Dedifferentiated amniotic fluid mesenchymal stem cell (primary cell): ENCODE results near the gene IL32.

ENCODE experiments used
- DNase-seq: peaks from one replicate; pipeline ENCODE4 v3.0.0-alpha.2; 2016; ENCODE audit errors: extremely low spot score

IL32 gene

GRCh38 chr16:3089717-3090592 lies 24.5 kb downstream of the IL32 start:
- DNase-seq, result no peak

DNA sequence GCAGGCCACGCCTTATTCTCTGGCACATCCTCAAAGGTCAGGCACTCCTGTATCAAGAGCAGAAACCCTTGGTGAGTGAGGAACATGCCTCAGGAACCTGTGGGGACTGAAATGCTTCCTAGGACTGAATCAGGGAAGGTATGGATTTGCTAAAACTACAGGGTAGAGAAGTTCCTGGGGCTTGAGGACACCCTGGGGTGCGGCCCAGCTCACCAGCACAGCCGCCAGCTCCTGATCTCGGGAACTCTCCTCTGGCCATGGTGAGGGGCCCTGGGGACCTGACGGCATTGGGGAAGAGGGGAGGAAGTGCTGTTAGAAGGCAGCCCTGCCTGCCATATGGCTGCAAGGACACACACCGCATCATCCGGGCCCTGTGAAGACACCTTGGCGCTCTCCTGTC lies 26.1 kb downstream of the IL32 start:
- no peak for DNase-seq

DNA sequence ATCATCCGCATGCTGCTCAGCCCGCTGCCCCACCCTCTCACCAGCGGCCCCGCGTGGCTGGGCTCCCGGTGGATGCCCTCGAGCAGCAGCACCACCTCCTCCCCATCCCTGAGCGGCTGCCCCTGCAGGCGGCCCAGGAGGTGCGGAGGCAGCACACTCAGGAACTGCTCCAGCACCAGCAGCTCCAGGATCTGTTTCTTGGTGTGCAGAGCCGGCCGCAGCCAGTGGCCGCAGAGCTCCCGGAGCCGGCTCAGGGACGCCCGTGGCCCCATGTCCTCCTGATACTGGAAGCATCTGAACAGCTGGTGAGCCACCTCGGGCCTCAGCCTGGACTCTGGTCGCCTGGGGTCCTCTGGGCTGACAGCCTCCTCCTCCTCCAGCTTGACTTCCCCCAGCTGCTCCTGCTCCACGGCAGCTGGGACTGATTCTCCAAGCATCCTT lies 27.1 kb downstream of the IL32 start:
- no peak for DNase-seq

- DNase-seq, result no peak
These were observed 29.0 kb downstream of the IL32 start for GRCh38 chr16:3094289-3095027.

DNA sequence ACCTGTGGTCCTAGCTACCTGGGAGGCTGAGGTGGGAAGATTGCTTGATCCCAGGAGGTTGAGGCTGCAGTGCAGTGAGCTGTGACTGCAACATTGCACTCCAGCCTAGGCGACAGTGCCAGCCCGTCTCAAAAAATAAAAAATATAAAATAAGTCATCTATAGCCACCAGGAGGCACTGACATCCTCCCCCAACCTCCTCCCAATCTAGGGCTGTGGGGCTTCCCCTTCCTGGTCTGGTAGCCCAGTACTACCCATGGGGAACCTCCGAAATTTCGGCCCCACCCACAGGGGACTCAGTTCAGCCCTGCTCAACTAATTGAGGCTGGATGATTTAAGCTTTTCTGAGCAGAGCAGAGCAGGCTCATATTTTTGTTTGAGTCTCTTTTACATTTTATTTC lies 30.4 kb downstream of the IL32 start:
- DNase-seq, result no peak

- no peak for DNase-seq
These were observed 30.9 kb downstream of the IL32 start for GRCh38 chr16:3096362-3096761.

GRCh38 chr16:3097266-3097665 lies 31.8 kb downstream of the IL32 start:
- DNase-seq, result no peak

DNA sequence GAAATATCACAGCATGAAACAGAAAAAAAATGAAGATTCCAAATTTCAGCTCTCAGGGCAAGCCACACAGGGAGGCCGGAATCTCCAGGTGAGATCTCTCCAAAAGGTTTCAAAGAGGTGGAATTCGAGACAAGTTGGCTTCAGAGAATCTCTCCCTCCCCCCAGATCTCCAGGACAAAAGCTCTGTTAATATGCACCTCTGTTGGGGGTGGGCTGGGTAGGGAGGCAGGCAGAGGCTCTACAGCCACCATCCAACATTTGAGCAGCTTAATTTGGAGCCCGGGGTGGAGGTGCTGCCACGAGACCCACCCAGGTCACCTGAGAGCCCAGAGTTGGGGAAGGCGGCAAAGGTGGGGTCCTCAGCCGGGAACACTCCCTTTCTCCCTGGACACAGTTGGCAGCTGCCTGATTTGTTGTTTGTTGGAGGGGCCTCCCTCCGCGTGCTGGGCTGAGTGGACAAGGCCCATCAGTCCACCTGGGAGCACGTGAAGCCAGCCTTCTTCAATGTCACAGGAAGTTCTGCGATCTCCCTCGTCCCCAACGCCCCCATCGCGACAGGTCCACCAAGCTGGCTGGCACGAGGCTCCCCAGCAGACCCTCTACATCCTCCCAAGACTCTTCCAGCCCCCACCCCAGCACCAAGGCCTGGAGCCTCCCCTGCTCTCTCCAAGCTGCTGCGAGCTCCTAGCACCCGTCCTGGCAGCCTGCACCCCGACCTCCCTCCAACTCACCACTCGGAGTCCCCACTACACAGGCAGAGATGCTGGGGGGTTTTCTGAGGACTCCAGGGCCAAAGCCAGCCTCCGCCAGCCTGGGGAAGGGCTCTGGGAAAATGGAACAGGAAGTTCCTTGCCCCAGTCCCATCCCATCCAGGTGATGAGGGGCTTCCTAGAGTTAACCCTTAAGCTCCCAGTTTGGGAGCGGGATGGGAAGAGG lies 33.3 kb downstream of the IL32 start, which contains the start of gene ZSCAN10:
TSS of gene ZSCAN10 (minus strand) at position 836 of the 936 bp plus-strand sequence. CDS start 6,357 bp downstream, outside the sequence.
- DNase-seq, result no peak

GRCh38 chr16:3099395-3099731 lies 33.9 kb downstream of the IL32 start:
- DNase-seq, result no peak

GRCh38 chr16:3099732-3100499 lies 34.5 kb downstream of the IL32 start:
- peak; percentile 68 for DNase-seq

GRCh38 chr16:3101018-3101840 lies 35.8 kb downstream of the IL32 start:
- DNase-seq, result no peak

DNA sequence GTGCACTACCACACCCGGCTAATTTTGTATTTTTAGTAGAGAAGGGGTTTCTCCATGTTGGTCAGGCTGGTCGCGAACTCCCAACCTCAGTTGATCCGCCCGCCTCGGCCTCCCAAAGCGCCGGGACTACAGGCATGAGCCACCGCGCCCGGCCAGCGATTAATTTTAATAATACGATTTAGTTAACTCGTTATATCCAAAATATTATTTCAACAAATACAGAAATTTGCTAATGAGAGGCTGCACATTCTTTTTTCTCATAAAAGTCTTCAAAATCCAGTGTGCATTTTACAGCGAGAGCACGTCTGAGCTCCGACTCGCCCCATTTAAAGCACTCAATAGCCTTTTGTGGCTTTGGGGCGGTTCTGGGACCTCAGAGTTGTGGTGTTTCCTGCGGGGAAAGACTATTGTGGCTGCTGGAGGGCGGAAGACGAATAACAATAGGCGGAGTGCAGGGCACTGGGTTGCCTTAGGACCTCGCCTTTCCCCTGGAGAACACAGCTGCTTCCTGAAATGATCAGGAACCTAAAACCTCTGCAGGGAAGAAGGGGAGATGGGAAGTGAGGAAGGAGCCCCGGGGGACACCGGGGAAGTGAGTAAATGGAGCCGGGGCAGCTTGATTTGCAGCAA lies 36.5 kb downstream of the IL32 start:
- no peak for DNase-seq

DNA sequence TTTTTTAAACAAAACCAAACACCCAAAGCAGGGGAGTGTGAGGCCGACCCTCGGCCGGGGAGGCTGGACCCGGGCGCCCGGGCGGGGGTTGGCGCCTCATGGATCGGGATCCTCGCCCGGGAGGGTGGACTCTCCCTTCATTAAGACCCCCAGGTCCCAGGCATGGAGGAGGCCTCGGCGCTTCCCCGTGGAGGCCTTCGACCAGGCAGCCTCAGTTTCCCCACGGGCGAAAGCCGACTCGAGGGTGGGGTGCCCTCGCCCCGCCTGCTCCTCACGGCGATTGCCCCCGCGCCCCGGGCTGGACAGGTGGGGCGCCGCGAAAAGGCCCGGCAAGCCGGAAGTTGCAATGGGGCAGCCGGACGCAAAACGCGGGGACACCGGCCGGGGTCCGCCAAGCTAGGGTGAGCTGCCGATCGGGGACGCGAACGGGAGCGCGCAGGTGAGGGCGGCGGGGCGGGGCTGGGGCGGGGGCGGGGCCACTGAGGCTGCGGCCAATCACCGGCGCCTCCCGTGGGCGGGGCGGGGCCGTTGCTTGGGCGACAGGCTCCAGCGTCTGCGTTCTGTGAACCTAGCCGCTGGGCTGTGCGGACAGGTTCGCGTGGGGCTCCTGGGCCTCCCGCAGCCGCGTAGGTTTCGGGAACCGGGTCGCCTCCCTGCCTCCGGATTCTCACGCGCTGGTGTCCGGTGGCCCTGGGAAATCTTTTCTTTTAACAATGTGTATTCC lies 40.9 kb downstream of the IL32 start:
- DNase-seq, result peak; percentile 76

GRCh38 chr16:3112058-3112880 lies 46.8 kb downstream of the IL32 start, which contains the start of gene ZNF205:
ZNF205 (plus strand) TSS chr16:3112586; CDS start chr16:3113431, 845 bp downstream.
- peak; percentile 49 for DNase-seq

DNA sequence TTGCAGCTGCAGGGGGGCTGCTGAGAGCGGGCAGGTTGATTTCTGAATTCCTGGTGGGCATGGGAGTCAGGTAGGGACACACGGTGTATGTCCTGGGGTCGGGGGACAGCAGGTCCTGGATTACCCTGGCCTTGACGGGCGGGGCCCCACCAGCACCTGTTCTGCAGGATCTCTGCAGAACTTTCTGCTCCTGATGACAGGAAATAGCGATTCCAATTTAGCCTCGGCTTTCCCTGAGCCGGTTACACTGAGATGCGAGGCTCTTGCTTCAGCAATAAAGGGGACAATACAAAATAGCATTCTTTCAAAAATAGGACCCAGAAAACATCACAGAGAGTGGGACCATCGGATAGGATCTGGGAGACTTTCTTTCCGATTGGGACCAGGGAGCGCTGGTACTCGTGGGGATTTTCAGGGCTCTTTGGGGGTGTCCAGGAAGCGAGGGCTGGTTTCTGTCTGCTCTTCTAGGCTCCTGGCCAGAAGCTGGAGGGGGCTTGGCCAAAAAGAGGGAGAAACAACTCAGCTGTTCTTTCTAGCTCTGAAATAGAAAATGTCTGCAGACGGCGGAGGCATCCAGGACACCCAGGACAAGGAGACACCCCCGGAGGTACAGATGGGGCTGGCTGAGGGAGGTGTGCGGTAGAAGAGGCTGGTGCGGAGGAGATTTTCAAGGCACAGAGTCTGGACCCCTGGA lies 47.6 kb downstream of the IL32 start:
- no peak for DNase-seq

- no peak for DNase-seq
These were observed 48.5 kb downstream of the IL32 start for GRCh38 chr16:3113765-3114479.

DNA sequence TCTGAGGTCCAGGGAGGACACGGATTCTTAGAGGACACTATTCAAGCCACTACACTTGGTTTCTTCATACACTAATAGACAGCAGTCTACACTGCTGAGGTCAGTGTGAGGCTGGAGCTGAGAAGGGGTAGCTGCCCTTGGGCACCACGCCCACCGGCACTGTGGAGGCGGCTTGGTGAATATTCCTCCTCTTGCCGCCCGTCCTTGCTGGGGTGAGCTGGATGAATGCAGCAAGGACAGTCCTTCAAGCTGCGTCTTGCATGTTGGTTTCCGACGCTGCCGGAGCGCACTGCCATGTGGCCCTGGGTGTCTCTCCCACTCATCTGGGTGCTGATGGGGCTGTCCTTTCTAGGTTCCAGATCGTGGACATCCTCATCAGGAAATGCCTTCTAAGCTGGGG lies 49.6 kb downstream of the IL32 start:
- no peak for DNase-seq
